Thymus (tissue), 11 donors: Measurements from ENCODE around the gene RBP5. TPM values are rescaled to one million over a fixed set of nuclear protein-coding genes. Genes with fewer than 3 reads are reported as not detected.

ENCODE experiments used
- DNase-seq, 9 donors: peaks; one replicate each; pipeline ENCODE4 v3.0.0-alpha.2; 2013; ENCODE audit warnings: low spot score in 9 of 9, low read depth in 6 of 9, missing footprints in 1 of 9
- H3K27ac ChIP-seq, 2 donors: one replicate each; pipeline ENCODE4 v1.5.1; 2013; ENCODE audit warnings: control low read depth in 1 of 2, low read depth in 1 of 2, low read length in 1 of 2, mild to moderate bottlenecking in 1 of 2, moderate library complexity in 1 of 2
- H3K27me3 ChIP-seq, 2 donors: one replicate each; pipeline ENCODE4 v1.5.1; 2013; ENCODE audit warnings: low read length in 1 of 2; ENCODE audit not compliant: control insufficient read depth in 2 of 2, insufficient read depth in 1 of 2
- H3K36me3 ChIP-seq, 2 donors: one replicate each; pipeline ENCODE4 v1.5.1; 2013; ENCODE audit warnings: low read length in 1 of 2, mild to moderate bottlenecking in 1 of 2, moderate library complexity in 1 of 2; ENCODE audit not compliant: control insufficient read depth in 2 of 2, insufficient read depth in 2 of 2
- H3K4me1 ChIP-seq, 2 donors: one replicate each; pipeline ENCODE4 v1.5.1; 2013; ENCODE audit warnings: low read length in 2 of 2; ENCODE audit not compliant: control insufficient read depth in 2 of 2, insufficient read depth in 2 of 2
- H3K4me3 ChIP-seq, 2 donors: one replicate each; pipeline ENCODE4 v1.5.1; 2013; ENCODE audit warnings: low read length in 2 of 2, control low read depth in 1 of 2, mild to moderate bottlenecking in 1 of 2
- H3K9me3 ChIP-seq, 2 donors: one replicate each; pipeline ENCODE4 v1.5.1; 2013; ENCODE audit warnings: low read length in 1 of 2, mild to moderate bottlenecking in 1 of 2; ENCODE audit not compliant: control insufficient read depth in 2 of 2, insufficient read depth in 1 of 2
- WGBS: extraction: QIAGEN DNeasy Blood & Tissue Kit; methylation state at CpG from one replicate; pipeline ENCODE4 v1.1.7; 2013; 5-methylcytosine and 5-hydroxymethylcytosine counted together
- polyA plus RNA-seq: library from polyadenylated mRNA; stranded (reverse); fragments of 200-250 nt; gene quantifications from one replicate; pipeline ENCODE4 v1.2.3, GENCODE V29; 2013
- total RNA-seq: library from RNA; stranded (reverse); fragments of 120-200 nt; gene quantifications from one replicate; pipeline ENCODE4 v1.2.4, GENCODE V29; 2013
- donor health status: healthy.

The RBP5 gene
- total and polyA plus RNA-seq, 2 donors, result 12.0 to 19.4 TPM

DNA sequence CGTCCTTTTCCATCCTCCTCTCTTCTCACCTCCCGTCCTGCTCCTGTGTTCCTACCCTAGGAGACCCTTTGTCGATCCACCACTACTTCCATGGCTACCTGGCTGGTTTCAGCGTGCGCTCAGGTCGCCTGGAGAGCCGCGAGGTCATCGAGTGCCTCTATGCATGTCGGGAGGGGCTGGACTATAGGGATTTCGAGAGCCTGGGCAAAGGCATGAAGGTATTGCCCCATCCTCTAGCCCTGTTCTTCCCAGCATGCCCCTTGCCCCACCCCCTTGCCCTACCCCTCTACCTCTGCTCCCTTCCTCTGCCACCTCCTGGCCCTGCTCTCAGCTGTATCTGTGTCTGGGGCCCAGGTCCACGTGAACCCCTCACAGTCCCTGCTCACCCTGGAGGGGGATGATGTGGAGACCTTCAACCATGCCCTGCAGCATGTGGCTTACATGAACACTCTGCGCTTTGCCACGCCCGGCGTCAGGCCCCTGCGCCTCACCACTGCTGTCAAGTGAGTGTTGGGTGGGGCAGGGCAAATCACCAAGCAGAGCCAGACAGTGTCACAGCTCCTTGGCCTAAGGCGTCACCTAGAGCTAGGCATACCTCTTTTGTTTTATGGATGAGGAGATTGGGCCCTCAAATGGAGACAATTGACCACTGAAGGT, 14.2 kb upstream of the RBP5 start:
- no peak overlapping the region for H3K4me3 ChIP-seq
- no peaks in the 10 kb centered on the region for H3K9me3 ChIP-seq
- H3K4me1 ChIP-seq, result no peaks in the 10 kb centered on the region
- peaks cover 6 to 25% of the 10 kb centered on the region in 2 donors for H3K36me3 ChIP-seq
- DNase-seq, result no peak
- H3K27me3 ChIP-seq, result no peaks in the 10 kb centered on the region
- H3K27ac ChIP-seq, result no peak overlapping the region
- 98% methylated on average over 18 of the region's 18 CpGs for WGBS

GRCh38 chr12:7142056-7142644, 13.5 kb upstream of the RBP5 start:
- WGBS, result 96% methylated on average over 5 of the region's 5 CpGs
- DNase-seq, result peak in 6 of 9 donors; percentile 44 to 76 (median 60)
- H3K4me1 ChIP-seq, result no peaks in the 10 kb centered on the region
- H3K27me3 ChIP-seq, result no peaks in the 10 kb centered on the region
- H3K4me3 ChIP-seq, result no peak overlapping the region
- H3K36me3 ChIP-seq, result peaks cover 11 to 32% of the 10 kb centered on the region in 2 donors
- H3K27ac ChIP-seq, result no peak overlapping the region
- no peaks in the 10 kb centered on the region for H3K9me3 ChIP-seq

DNA sequence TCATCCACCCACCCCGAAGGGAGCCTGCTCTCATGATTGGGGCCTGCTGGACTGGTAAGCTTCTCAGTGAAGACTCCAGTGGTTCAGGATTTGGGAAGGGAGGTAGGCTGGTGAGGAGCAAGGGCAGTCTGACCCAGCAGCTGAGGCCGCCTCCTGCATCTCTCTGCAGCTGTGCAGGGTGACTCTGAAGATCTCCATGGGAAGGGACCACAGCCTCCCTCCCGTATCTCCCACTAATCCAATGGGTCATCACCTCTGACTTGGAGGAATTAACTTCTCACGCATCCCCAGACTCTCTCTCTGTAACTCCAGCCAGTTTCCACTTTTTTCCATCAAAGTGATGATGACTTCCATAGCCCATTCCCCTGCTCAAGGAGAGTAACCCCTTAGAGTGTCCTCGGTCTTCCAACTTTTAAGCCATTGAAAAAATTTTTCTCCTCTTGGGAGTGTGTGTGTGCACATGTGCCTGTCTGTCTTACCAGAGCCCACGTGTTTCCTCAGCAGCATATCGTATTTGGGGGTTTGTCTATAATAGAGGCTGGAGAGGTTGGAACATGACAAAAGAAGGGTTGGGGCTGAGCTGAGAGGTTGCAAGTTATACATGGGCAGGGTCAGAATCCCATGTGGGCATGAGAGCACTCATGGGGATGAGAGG, 12.8 kb upstream of the RBP5 start:
- H3K9me3 ChIP-seq, result no peaks in the 10 kb centered on the region
- H3K36me3 ChIP-seq, result peaks cover 16 to 36% of the 10 kb centered on the region in 2 donors
- H3K4me3 ChIP-seq, result no peak overlapping the region
- no peak for DNase-seq
- 90% methylated on average over 7 of the region's 7 CpGs for WGBS
- H3K27ac ChIP-seq, result no peak overlapping the region
- no peaks in the 10 kb centered on the region for H3K27me3 ChIP-seq
- no peaks in the 10 kb centered on the region for H3K4me1 ChIP-seq

DNA sequence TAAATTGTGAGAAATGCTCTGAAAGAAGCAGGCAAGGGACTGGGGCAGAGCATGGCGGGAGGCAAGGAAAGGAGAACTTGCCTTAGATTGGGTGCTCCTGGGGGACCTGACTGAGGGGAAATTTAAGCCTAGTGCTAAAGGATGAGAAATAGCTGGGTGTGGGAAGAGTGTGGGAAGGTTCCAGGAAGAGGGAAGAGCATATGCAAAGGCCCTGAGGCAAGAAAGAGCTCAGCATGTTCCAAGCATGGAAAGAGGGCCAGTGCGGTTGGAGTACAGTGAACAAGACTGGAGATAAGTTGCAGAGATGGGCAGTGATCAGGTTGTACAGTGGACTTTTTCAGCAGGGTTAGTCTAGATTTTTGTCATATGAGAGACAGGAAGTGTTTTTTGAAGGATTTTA, 10.5 kb upstream of the RBP5 start:
- no peaks in the 10 kb centered on the region for H3K9me3 ChIP-seq
- DNase-seq, result no peak
- no peaks in the 10 kb centered on the region for H3K4me1 ChIP-seq
- H3K27me3 ChIP-seq, result no peaks in the 10 kb centered on the region
- WGBS, result 68% methylated on average over 2 of the region's 2 CpGs
- H3K36me3 ChIP-seq, result peaks cover 34 to 51% of the 10 kb centered on the region in 2 donors
- no peak overlapping the region for H3K4me3 ChIP-seq
- H3K27ac ChIP-seq, result no peak overlapping the region

DNA sequence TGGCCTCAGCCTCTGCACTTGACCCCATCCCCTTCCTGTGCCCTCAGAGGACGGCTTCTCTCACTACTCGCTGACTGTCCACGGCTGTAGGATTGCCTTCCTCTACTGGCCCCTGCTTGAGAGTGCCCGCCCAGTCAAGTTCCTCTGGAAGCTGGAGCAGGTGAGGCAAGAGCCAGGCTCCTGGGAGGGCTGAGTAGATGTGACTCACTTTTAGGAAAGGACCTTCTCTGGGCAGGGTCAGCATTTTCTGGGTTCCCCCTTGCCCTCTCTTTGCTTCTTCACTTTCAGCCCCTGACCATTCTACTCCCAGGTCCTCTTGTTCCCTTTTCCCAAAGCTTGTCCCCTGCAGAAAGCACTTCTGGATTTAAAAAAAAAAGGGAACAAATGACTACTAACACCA, 9.2 kb upstream of the RBP5 start:
- no peak overlapping the region for H3K27ac ChIP-seq
- DNase-seq, result no peak
- peaks cover 0 to under 1% of the 10 kb centered on the region in 2 donors for H3K4me1 ChIP-seq
- H3K36me3 ChIP-seq, result peaks cover 38 to 52% of the 10 kb centered on the region in 2 donors
- WGBS, result 97% methylated on average over 4 of the region's 4 CpGs
- no peaks in the 10 kb centered on the region for H3K27me3 ChIP-seq
- H3K9me3 ChIP-seq, result no peaks in the 10 kb centered on the region
- H3K4me3 ChIP-seq, result no peak overlapping the region

GRCh38 chr12:7136676-7137075, 8.0 kb upstream of the RBP5 start:
- Histone ChIP-seq H3K27me3 (no peaks in the 10 kb centered on the region), H3K27ac (no peak overlapping the region), H3K4me3 (no peak overlapping the region), H3K9me3 (no peaks in the 10 kb centered on the region), H3K36me3 (peaks cover 35 to 55% of the 10 kb centered on the region in 2 donors), H3K4me1 (peaks cover 0 to 13% of the 10 kb centered on the region in 2 donors)
- no peak for DNase-seq
- over 99% methylated on average over 3 of the region's 3 CpGs for WGBS

- Histone ChIP-seq H3K36me3 (peaks cover 35 to 51% of the 10 kb centered on the region in 2 donors), H3K27ac (no peak overlapping the region), H3K4me3 (no peak overlapping the region), H3K9me3 (no peaks in the 10 kb centered on the region), H3K27me3 (peaks cover 0 to 4% of the 10 kb centered on the region in 2 donors), H3K4me1 (peaks cover 4 to 19% of the 10 kb centered on the region in 2 donors)
- no peak for DNase-seq
- 97% methylated on average over 7 of the region's 7 CpGs for WGBS
Observed at GRCh38 chr12:7136071-7136470, 7.4 kb upstream of the RBP5 start.

- no peak for DNase-seq
- Histone ChIP-seq H3K36me3 (peaks cover 35 to 46% of the 10 kb centered on the region in 2 donors), H3K9me3 (no peaks in the 10 kb centered on the region), H3K27ac (no peak overlapping the region), H3K4me1 (peaks cover 7 to 30% of the 10 kb centered on the region in 2 donors), H3K4me3 (no peak overlapping the region), H3K27me3 (peaks cover 0 to 7% of the 10 kb centered on the region in 2 donors)
- 97% methylated on average over 12 of the region's 12 CpGs for WGBS
Observed at GRCh38 chr12:7134396-7135166, 5.9 kb upstream of the RBP5 start.

GRCh38 chr12:7131502-7131866, 2.8 kb upstream of the RBP5 start:
- peak in 1 of 9 donors; percentile 47 for DNase-seq
- Histone ChIP-seq H3K36me3 (peaks cover 24 to 30% of the 10 kb centered on the region in 2 donors), H3K27me3 (peaks cover 0 to 12% of the 10 kb centered on the region in 2 donors), H3K4me3 (peak overlapping the region; percentile 62 to 68), H3K4me1 (peaks cover 12 to 40% of the 10 kb centered on the region in 2 donors), H3K9me3 (no peaks in the 10 kb centered on the region), H3K27ac (no peak overlapping the region)
- 11% methylated on average over 7 of the region's 7 CpGs for WGBS
